K562 (cell line): Measurements from ENCODE around the gene CCSER1. TPM values are rescaled to one million over a fixed set of nuclear protein-coding genes. Genes with fewer than 3 reads are reported as not detected.

Experiments used
- ATAC-seq: fragments of 200-7000 bp; cut with Tn5 transposase; 3 replicates; pipeline ENCODE4 v1.9.1; 2020; ENCODE audit warnings: moderate library complexity
- BruUV-seq: library from RNA; stranded (reverse); fragments of 400-500 nt; replicated peaks from 2 replicates; lab custom pipeline; 2021; lab: Mats Ljungman, UMichigan
- CTCF ChIA-PET: fragments of 300-600 bp; formaldehyde crosslinking; extraction: SDS; loops from one replicate; lab custom pipeline; 2021; ENCODE audit warnings: low intra/inter-chr PET ratio; lab: Yijun Ruan, JAX
- POLR2A ChIA-PET: fragments of 300-600, 350-650 bp; sonication (Branson Sonifier 250); formaldehyde crosslinking; extraction: SDS; loops from one replicate; lab custom pipeline; 2021; ENCODE audit warnings: antibody characterized with exemption, inconsistent platforms; lab: Yijun Ruan, JAX
- DNase-seq, 4 experiments: peaks; one replicate each; pipeline versions ENCODE4 v3.0.0 to v3.0.0-alpha.2; 2011 to 2018; ENCODE audit warnings: low spot score in 3 of 4, mixed read lengths in 3 of 4; ENCODE audit errors: extremely low read depth in 1 of 4
- FAIRE-seq: peaks from 2 replicates; lab custom pipeline; 2011; peaks lifted over from hg19 to GRCh38; lab: Jason Lieb, UNC
- H2AFZ ChIP-seq: 2 replicates; pipeline ENCODE4 v1.6.0; 2011; ENCODE audit warnings: low read depth, low read length, control low read depth, inconsistent platforms
- H3K27ac ChIP-seq: fragments of 200-600 bp; 3 replicates; pipeline ENCODE4 v1.8.0; 2011; ENCODE audit warnings: low read depth, mild to moderate bottlenecking, control low read depth, inconsistent platforms, low read length, moderate library complexity, mixed read lengths; ENCODE audit errors: extremely low read depth
- H3K27me3 ChIP-seq, 2 experiments: fragments of 300-600 bp in 1 of 2; 2 replicates in 1 of 2; 3 replicates in 1 of 2; pipeline versions ENCODE4 v1.6.0 to v1.8.0; 2011; ENCODE audit warnings: inconsistent platforms in 2 of 2, low read length in 2 of 2, mild to moderate bottlenecking in 1 of 2, mixed read lengths in 1 of 2, moderate library complexity in 1 of 2; ENCODE audit not compliant: control insufficient read depth in 2 of 2, insufficient read depth in 2 of 2
- H3K36me3 ChIP-seq: fragments of 300-600 bp; 3 replicates; pipeline ENCODE4 v1.8.0; 2011; ENCODE audit warnings: mild to moderate bottlenecking, low read length, inconsistent platforms; ENCODE audit not compliant: control insufficient read depth, insufficient read depth
- H3K4me1 ChIP-seq, 2 experiments: fragments of 200-600 bp in 1 of 2; replicated peaks in 1 of 2; 2 replicates in 1 of 2; 3 replicates in 1 of 2; pipeline versions ENCODE4 v1.5.1 to v1.8.0; 2011; ENCODE audit warnings: inconsistent platforms in 2 of 2, low read length in 2 of 2, mild to moderate bottlenecking in 1 of 2, mixed read lengths in 1 of 2, moderate library complexity in 1 of 2; ENCODE audit not compliant: control insufficient read depth in 2 of 2, insufficient read depth in 2 of 2
- H3K4me2 ChIP-seq: 2 replicates; pipeline ENCODE4 v1.6.1; 2011; ENCODE audit warnings: low read length, control low read depth, inconsistent platforms, mixed read lengths; ENCODE audit not compliant: insufficient read depth
- H3K4me3 ChIP-seq: fragments of 200-600 bp; sonication (generic), shearing (Covaris generic); 2 replicates; pipeline ENCODE4 v1.5.1; 2016; ENCODE audit warnings: control low read depth, inconsistent platforms
- H3K79me2 ChIP-seq: fragments of 200-600 bp; 3 replicates; pipeline ENCODE4 v1.8.0; 2011; ENCODE audit warnings: low read length, inconsistent platforms; ENCODE audit not compliant: control insufficient read depth, insufficient read depth
- H3K9ac ChIP-seq, 2 experiments: 2 replicates each; pipeline versions ENCODE4 v1.6.0 to v1.6.1; 2011; ENCODE audit warnings: low read depth in 2 of 2, low read length in 2 of 2, control low read depth in 1 of 2, inconsistent platforms in 1 of 2, mild to moderate bottlenecking in 1 of 2, mixed read lengths in 1 of 2; ENCODE audit not compliant: insufficient read depth in 1 of 2
- H3K9me1 ChIP-seq: one replicate; pipeline ENCODE4 v1.6.0; 2011; ENCODE audit warnings: inconsistent platforms, mild to moderate bottlenecking, low read length, moderate library complexity; ENCODE audit not compliant: control insufficient read depth, insufficient read depth
- H3K9me3 ChIP-seq: replicated peaks from 2 replicates; pipeline ENCODE4 v1.5.1; 2011; ENCODE audit warnings: low read depth, low read length, inconsistent platforms; ENCODE audit not compliant: control insufficient read depth, insufficient read depth
- H4K20me1 ChIP-seq: replicated peaks from 2 replicates; pipeline ENCODE4 v1.6.1; 2011; ENCODE audit warnings: low read length, inconsistent platforms, mixed read lengths; ENCODE audit not compliant: control insufficient read depth, insufficient read depth
- EP300 ChIP-seq: IDR thresholded peaks from 2 replicates; pipeline ENCODE4 v1.6.1; 2012; ENCODE audit warnings: low read length, improper control_type of control experiment
- ILK ChIP-seq: fragments of 450-650 bp; IDR thresholded peaks from 2 replicates; pipeline ENCODE4 v1.6.1; 2016; ENCODE audit warnings: missing genetic modification characterization, low read depth, mild to moderate bottlenecking, missing compliant biosample characterization, moderate library complexity, borderline replicate concordance
- SMC3 ChIP-seq: conservative IDR thresholded peaks from 2 replicates; pipeline ENCODE4 v1.6.1; 2011; ENCODE audit warnings: low read depth, low read length, improper control_type of control experiment; ENCODE audit not compliant: insufficient read depth
- TCF7 ChIP-seq: sonication (generic); IDR thresholded peaks from 2 replicates; pipeline ENCODE4 v1.6.1; 2016; ENCODE audit warnings: antibody characterized with exemption, borderline replicate concordance
- ZNF146 ChIP-seq: IDR thresholded peaks from one replicate; pipeline ENCODE4 v1.6.1; 2018; ENCODE audit warnings: missing compliant biosample characterization; ENCODE audit not compliant: unreplicated experiment
- WGBS: fragments of 100-300 bp; shearing (Covaris generic); methylation state at CpG from one replicate; pipeline ENCODE4 v1.1.6; 2016; ENCODE audit warnings: low coverage, mixed read lengths; ENCODE audit not compliant: insufficient coverage; ENCODE audit errors: missing lambda C conversion rate; 5-methylcytosine and 5-hydroxymethylcytosine counted together
- in situ Hi-C: fragments of 300-500 bp; cut with MboI; formaldehyde crosslinking; loops from 4 replicates; pipeline ENCODE4 v1.15.0; 2018; ENCODE audit warnings: inconsistent platforms, mixed read lengths
- intact Hi-C: fragments of 100-400 bp; cut with micrococcal nuclease; formaldehyde crosslinking; loops from 2 replicates; pipeline ENCODE4 v1.14.2; 2022
- polyA plus RNA-seq, 8 experiments: library from polyadenylated mRNA; depleted of rRNA in 4 of 8; stranded (reverse) in 5 of 8; unstranded in 3 of 8; fragments of >200 nt; fragmentation: Nextera tagmentation in 2 of 8; fragmentation: Illumina TruSeq in 1 of 8; extraction: Ambion mirVana in 2 of 8; extraction: Trizol in 1 of 8; gene quantifications; 2 replicates each; pipeline versions ENCODE4 v1.2.1 to v1.2.3, GENCODE V29; 2011 to 2014; ENCODE audit warnings: inconsistent platforms in 1 of 8, missing spikeins in 1 of 8
- total RNA-seq, 7 experiments: library from RNA; depleted of rRNA in 6 of 7; stranded (reverse); fragments of >200 nt in 6 of 7; fragmentation: Illumina TruSeq in 2 of 7; extraction: Trizol in 2 of 7; gene quantifications; 2 replicates each; pipeline versions ENCODE4 v1.2.1 to v1.2.3, GENCODE V29; 2011 to 2021; ENCODE audit warnings: low replicate concordance in 1 of 7
- TF ChIP-seq, protein P1 (sequence below): fragments of 250-450 bp; sonication (Bioruptor Pico); IDR thresholded peaks from 2 replicates; pipeline ENCODE4 v1.5.0; 2021
- TF ChIP-seq, protein P2 (sequence below), 2 experiments: fragments of 450-650 bp in 1 of 2; sonication (generic) in 1 of 2; formaldehyde crosslinking in 1 of 2; IDR thresholded peaks; 2 replicates each; pipeline versions ENCODE4 v1.7.1 to v1.9.0; 2016 to 2022; ENCODE audit warnings: inconsistent platforms in 1 of 2, mild to moderate bottlenecking in 1 of 2, missing genetic modification reagents in 1 of 2

CCSER1 gene
- total and polyA plus RNA-seq, 9 of the 15 experiments (the other 6 are each of a cell fraction or from before 2014, with no cell fraction given): not detected

DNA sequence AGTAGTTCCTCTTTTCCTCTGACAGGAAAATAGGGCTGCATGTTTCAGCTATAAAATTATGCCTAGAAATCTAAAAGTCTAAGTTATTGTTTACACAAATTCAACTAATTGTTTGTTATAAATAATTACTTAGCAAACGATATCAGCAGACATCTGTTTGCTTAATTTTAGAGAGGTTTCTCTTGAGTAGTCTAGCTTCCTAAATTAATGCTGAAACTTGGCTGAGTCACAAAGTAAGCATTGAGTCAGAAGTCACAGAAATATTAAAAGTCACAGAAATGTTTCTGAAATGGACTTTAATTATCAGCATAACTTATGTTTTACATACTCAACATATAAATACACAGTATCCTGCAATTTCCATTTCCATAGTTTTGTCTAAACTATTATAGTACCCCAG lies 1044.0 kb downstream of the CCSER1 start:
- intact Hi-C loops: no loop called here
- ChIA-PET POLR2A (interaction anchor here (0.5 kb wide), 1 partner anchor 15 kb away, joined by 3 read pairs; no protein-coding TSS in a partner anchor), CTCF (no interaction called here)
- DNase-seq (no peak), FAIRE-seq (no peak), ATAC-seq (no peak)
- H3K4me1 ChIP-seq: no peaks in the 10 kb centered on the region
- no peaks in the 10 kb centered on the region; the same call in 1 of the 2 replicates for H3K9me3 ChIP-seq
- no peak overlapping the region for H3K27ac ChIP-seq
- H3K79me2 ChIP-seq: no peaks in the 10 kb centered on the region
- no peaks in the 10 kb centered on the region for H3K27me3 ChIP-seq
- H3K4me3 ChIP-seq: no peak overlapping the region
- H3K36me3 ChIP-seq: no peaks in the 10 kb centered on the region
- H4K20me1 ChIP-seq: no peaks in the 10 kb centered on the region
- no TSS peak for BruUV-seq
- no peaks in the 10 kb centered on the region for H3K9me1 ChIP-seq
- WGBS: 0% methylated on average over 1 of the region's 1 CpG
- H3K4me2 ChIP-seq: no peak overlapping the region
- H2AFZ ChIP-seq: no peak overlapping the region
- in situ Hi-C loops: no loop called here
- H3K9ac ChIP-seq: no peak overlapping the region
- TF ChIP-seq, protein P1, sequence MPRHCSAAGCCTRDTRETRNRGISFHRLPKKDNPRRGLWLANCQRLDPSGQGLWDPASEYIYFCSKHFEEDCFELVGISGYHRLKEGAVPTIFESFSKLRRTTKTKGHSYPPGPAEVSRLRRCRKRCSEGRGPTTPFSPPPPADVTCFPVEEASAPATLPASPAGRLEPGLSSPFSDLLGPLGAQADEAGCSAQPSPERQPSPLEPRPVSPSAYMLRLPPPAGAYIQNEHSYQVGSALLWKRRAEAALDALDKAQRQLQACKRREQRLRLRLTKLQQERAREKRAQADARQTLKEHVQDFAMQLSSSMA (CRISPR knock-in tag): no peak
- no peak for TF ChIP-seq EP300
- no peak for TF ChIP-seq ILK (tag)
- no peak for TF ChIP-seq ZNF146 (CRISPR knock-in tag)
- no peak for TF ChIP-seq SMC3
- TF ChIP-seq, protein P2, sequence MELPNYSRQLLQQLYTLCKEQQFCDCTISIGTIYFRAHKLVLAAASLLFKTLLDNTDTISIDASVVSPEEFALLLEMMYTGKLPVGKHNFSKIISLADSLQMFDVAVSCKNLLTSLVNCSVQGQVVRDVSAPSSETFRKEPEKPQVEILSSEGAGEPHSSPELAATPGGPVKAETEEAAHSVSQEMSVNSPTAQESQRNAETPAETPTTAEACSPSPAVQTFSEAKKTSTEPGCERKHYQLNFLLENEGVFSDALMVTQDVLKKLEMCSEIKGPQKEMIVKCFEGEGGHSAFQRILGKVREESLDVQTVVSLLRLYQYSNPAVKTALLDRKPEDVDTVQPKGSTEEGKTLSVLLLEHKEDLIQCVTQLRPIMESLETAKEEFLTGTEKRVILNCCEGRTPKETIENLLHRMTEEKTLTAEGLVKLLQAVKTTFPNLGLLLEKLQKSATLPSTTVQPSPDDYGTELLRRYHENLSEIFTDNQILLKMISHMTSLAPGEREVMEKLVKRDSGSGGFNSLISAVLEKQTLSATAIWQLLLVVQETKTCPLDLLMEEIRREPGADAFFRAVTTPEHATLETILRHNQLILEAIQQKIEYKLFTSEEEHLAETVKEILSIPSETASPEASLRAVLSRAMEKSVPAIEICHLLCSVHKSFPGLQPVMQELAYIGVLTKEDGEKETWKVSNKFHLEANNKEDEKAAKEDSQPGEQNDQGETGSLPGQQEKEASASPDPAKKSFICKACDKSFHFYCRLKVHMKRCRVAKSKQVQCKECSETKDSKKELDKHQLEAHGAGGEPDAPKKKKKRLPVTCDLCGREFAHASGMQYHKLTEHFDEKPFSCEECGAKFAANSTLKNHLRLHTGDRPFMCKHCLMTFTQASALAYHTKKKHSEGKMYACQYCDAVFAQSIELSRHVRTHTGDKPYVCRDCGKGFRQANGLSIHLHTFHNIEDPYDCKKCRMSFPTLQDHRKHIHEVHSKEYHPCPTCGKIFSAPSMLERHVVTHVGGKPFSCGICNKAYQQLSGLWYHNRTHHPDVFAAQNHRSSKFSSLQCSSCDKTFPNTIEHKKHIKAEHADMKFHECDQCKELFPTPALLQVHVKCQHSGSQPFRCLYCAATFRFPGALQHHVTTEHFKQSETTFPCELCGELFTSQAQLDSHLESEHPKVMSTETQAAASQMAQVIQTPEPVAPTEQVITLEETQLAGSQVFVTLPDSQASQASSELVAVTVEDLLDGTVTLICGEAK (IDR thresholded peaks at IDR 0.05): no peak
- TF ChIP-seq, protein P2 (CRISPR knock-in tag; IDR thresholded peaks at IDR 0.05): no peak
- TF ChIP-seq TCF7: no peak
